Measurements from ENCODE around the gene ANXA5.
"Not testable (repeated sequence)": the region's sequence is repeated elsewhere in the genome, so short reads cannot be mapped to it uniquely, and the experiment has no call there.

The ANXA5 gene

DNA sequence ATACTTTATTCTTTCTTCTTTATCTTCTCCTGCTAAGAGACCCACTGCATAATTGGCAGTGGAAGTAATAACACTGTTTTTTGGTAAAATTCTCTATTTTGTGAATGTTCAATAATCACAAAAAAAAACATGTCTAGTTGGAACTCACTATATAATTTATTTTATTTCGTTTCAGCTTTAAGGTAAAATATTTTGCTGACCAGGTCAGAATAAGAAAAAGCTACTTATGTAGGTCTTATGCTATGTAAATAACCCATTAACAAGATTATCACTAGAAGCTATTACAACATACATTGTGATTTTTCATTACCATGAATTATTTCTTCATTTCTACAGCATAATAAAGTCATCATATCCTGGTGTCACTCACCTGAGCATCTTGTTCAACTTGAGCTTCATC lies 19.3 kb downstream of the ANXA5 start:
- DNase-seq (ENCODE audit: low spot score) = no peak

DNA sequence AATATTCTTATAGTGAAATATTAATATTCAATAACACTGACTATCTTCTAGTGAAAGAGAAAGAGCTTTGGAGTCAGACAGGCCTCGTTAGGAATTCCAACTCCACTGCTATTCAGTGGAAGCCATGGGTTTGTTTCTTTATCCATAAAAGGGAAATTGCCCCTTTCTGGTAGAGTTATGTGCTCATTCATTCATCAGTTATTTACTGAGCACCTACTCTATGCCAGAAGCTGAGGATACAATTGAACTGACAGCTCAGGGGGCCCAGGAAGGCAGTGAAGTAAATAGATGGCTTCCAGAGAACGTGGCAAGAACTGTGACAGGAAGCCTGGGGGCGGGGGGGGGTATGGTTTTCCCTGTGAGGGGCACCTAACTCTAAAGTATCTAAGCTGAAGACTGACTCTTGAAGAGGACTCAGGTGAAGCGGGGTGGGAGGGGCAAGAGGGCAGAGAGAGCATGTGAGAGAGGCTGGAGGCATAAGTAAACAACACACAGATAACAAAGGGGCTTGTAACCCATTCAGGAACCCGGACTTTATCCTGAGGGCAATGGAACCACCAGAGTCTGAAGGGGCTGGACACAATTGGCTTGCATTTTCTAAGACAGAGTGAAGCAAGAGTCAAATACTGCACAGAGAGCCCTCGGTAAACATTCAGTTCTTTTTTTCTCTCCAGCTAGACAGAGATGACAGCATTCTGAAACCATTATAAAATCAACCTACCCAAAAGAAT lies 20.3 kb downstream of the ANXA5 start:
- DNase-seq (ENCODE audit: low spot score) = no peak

DNA sequence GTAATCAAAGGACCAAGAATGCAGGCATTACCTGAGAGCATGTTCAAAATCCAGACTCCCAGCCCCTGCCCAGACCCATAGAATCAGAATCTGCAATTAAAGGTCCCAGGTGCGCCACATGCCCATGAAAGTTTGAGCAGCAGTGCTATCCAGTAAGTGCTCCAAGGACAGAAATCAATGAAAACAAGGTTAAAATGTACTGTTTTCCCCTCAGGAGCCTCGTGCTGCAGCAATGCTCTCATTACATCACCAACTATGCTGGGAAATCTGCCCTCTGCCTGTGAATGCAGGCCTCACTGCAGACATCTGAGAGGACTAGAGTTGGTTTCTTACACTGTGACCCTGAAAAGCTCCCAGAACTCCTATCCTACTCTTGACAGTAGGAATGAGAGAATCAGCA lies 21.1 kb downstream of the ANXA5 start:
- no peak for DNase-seq (ENCODE audit: low spot score)

DNA sequence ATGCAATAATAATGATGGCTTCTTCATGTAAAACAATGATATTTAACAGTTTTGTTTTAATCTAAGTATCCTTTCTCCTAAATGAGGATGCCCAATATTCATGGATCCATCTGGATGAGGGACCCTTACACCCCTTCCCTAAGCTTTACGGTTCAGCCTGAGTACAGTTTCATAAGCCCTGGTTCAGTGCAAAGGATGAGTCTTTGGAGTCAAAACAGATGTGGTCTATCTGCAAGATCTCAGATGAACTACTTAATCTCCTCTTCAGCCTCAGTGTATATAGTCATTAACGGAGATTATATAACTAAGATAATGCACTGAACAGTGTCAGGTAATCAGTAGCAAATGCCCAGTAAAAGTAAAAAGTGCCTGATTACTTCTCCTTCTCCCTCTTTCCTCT lies 22.1 kb downstream of the ANXA5 start:
- no peak for DNase-seq (ENCODE audit: low spot score)

GRCh38 chr4:121674191-121674590 lies 22.6 kb downstream of the ANXA5 start:
- no peak for DNase-seq (ENCODE audit: low spot score)

DNA sequence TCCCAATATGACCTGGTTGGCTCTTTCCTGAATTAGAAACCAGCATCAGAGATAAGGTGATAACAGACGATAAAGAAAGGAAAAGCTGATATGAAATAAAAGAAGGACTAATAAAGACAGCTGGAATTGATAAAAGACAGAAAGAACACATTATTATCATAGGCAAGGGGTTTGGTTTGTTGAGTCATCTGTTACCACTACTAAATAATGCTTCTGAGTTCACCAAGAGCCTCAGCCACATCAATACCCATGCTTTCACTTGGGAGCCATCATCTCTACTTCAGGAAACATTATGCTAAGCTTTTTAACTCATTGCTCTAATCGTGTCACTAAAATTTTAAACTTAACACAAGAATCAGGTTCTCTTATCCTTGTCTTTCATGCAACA lies 27.6 kb downstream of the ANXA5 start:
- no peak for DNase-seq (ENCODE audit: low spot score)

DNA sequence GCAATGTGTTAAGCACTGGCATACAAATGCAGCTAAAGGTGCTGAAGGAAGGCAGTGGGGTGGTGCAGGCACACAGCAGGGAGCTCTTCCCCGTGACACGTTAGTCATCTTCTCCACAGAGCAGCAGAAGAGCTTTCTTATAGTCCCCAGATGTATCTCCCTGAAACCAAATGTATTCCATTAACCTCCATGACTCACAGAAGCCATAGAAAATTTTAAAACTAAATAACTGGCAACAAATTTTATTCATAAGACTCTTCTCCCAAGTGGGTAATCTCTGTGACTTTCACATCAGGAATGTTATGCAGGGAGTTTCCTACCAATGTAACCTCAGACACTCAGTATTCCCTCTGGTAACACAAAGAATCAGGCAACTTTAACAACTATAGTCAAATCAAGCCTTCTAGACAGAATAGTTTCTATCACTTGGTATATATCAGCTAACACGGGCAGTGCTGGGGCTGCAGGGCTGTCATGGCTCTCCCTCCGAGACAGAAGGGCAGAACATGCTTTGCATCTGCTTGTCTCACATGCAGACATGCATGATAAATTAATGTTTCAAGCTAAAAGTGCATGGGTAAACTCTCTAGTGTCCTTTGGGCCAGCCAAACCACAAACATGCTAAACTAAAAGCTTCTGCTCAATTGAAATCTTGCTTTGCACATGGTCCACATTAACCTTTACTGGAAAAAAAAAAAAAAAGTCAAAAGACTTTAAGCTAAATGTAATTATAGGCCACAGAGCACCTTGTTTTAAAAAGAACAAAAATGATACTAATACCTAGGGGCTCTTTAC lies 28.2 kb downstream of the ANXA5 start:
- DNase-seq (ENCODE audit: low spot score) = no peak

DNA sequence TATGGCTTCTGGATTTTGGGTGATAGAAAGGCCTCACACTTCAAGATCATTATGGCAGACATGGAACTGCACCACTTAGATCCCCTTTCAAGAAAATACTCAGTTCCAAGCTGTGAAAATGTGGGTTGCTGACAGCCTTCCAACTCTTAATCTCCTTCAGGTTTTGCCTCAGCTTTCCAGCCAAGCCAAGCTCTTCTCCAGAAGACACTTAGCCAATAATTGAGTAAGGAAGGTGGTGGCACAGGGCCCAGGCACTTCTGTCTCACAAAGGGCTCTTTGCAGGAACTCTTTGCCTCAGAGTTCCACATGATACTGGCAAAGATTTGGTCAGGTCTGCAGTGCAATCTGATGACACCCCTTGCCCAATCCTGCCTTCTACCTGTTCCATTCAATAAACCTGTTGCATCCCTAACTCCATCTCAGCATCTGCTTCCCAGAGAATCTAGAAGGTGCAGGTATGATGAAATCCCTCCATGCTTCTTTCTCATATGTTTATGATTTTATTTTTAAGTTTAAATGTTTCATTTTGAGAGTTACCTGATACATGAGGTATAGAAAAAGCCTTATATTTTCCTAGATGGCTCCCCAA lies 30.6 kb downstream of the ANXA5 start:
- no peak for DNase-seq (ENCODE audit: low spot score)

DNA sequence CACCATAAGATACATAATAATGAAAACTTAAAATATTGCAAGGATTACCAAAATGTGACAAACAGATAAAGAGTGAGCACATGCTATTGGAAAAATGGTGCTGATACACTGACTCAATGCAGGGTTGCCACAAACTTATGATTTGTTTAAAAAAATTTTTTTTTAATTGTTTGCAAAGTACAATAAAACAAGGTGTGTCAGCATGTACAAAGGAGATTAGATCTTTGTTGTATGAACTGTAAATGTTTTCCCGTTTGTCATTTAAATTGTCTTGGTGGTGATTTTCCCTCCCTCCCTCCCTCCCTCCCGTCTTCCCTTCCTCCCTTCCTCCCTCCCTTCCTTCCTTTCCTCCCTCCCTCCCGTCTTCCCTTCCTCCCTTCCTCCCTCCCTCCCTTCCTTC lies 31.4 kb downstream of the ANXA5 start:
- no peak for DNase-seq (ENCODE audit: low spot score)

DNA sequence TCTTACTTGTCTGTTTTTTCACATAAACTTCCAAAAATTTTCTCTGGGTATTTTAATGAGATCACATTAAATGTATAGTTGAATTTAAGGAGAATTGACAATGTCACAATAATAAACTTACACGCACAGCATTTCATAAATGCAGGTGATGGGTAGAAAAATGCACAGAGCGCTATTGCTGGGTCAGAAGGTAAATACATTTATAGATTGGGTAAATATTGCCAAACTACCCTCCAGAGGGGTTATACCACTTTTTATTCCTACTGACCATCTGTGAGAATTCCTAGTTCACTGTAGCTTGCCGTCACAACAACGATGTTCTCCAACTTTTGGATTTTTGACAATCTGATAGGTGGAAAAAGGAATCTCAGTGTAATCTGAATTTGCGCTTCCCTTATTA lies 34.6 kb downstream of the ANXA5 start:
- DNase-seq (ENCODE audit: low spot score) = no peak

- DNase-seq (ENCODE audit: low spot score) = not testable (repeated sequence)
Observed at GRCh38 chr4:121660175-121660933, 36.4 kb downstream of the ANXA5 start.

DNA sequence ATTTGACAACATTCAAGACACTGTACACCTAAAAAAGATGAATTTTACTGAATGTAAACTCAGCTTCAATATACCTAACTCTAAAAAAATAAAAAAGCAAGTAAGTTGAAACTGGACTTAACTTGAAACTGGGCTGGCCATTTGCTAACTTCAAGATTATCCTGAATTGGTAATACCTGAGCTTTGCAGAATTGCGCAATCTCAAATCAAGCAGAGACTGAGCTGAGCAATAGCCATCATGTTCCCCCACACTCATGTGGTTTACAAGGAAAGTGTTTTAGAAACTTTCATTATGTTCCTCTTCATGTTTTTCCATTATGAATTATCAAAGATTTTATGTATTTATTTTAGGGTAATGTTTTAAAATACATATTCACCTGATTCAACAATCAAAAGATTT lies 38.7 kb downstream of the ANXA5 start:
- no peak for DNase-seq (ENCODE audit: low spot score)

GRCh38 chr4:121656269-121656641 lies 40.5 kb downstream of the ANXA5 start:
- no peak for DNase-seq (ENCODE audit: low spot score)

DNA sequence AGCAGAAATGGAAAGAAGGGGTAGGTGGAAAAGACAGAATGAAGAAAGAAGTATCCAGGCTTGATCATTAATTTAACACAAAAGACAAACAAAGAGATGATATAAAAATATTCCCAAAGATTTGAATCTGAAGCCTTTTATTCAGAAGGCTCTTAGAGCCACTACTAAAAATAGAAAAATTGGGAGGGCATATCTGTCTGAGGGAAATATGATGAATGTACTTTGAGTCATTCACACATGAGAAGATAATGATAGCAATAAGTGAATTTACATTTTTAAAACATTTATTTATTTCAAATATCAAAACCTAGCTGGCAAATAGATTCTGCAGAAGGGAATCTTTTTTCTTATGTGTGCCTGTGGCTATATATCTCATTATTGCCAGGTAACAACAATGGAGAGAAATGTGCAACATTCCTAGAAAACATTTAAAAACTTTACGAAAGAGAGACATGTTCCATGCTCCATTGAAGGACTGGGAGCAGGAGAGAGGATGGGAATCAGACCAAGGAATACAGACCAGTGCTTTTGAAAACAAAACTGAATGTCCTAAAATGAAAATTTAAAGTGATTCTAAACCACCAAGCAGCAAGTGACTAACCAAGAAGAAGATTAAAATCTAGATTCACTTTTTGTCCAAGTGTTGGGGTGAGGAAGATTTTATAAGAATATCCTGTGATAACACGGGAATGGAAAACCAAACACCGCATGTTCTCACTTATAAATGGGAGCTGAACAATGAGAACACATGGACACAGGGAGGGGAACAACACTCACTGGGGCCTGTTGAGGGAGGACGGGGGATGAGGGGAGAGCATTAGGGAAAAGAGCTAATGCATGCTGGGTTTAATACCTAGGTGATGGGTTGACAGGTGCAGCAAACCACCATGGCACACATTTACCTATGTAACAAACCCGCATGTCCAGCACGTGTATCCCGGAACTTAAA lies 41.2 kb downstream of the ANXA5 start:
- no peak for DNase-seq (ENCODE audit: low spot score)

GRCh38 chr4:121654738-121655137 lies 42.0 kb downstream of the ANXA5 start:
- DNase-seq (ENCODE audit: low spot score) = no peak

DNA sequence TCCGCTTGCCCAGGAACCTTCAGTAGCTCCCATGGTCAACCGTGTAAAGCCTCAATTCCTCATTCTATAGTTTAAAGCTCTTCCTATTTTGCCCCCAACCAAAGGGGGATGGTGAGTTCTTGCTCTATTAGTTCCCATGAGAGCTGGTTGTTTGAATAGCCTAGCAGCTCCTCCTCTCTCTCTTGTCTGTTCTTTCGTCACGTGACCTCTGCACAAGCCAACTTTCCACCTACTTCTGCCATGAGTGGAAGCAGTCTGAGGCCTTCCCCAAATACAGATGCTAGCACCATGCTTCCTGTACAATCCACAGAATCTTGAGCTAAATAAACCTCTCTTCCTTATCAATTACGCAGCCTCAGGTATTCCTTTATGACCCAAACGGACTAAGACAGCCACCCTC lies 42.8 kb downstream of the ANXA5 start:
- DNase-seq (ENCODE audit: low spot score) = no peak

DNA sequence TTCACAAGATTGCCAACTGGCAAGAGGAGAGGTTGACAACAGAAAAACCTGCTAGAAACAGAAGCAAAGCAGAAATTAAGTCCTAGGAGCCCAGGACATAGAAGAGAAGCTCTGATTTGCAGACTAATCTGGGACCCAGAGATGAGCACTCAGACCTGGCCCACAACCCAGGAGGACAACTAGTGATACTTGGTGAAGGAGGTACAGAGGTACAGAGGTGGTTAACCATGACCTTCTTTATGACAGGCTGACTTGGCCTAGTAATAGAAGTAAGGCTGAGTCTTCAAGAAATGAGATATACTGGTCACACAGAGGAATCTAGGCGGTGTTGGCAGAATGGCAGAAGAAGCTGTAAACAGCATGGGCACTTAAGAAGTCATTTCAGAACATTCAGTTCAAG lies 43.6 kb downstream of the ANXA5 start:
- DNase-seq (ENCODE audit: low spot score) = no peak

GRCh38 chr4:121651597-121651996 lies 45.2 kb downstream of the ANXA5 start:
- no peak for DNase-seq (ENCODE audit: low spot score)

DNA sequence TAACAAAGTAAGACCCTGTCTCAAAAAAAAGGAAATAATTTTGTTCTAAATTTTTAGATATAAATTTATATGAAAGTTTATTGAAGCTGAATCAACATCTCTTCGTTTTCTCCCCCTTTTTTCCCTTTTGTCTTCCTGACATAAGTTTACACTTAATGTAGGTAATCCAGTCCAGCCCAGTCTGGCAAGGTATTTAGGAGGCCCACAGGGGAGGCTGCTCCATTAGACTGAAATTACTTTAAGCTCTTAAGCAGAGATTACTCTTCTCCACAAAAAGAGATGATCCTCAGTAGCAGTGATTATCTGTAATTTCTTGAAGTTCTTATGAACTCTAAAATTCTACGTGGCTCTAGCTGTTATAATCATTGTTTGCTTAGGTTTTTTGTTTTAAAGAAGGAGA lies 46.0 kb downstream of the ANXA5 start:
- no peak for DNase-seq (ENCODE audit: low spot score)

DNA sequence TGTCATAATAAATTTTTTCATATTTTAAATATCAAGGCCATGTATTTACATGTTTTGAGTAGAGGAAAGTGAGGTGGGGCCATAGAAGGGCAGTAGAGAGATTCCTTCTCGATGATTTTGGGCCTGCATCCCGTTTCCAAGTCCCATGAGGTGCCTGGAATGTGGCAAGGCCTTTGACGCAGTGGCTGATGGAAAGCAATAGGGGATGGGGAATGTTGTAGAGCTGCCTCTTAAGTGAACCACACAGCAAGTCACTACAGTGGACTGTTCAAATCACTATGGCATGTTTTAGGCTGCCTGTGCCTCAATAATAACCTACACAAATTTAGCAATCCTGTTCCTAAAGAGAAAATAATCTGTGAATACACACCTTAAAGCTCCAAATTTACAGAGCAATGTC lies 48.3 kb downstream of the ANXA5 start:
- no peak for DNase-seq (ENCODE audit: low spot score)

- DNase-seq (ENCODE audit: low spot score) = no peak
Observed at GRCh38 chr4:121642876-121643585, 53.7 kb downstream of the ANXA5 start.

All from putamen (tissue), 1 donor.